Activated T-helper 17 cell treated with anti-CD3 and anti-CD28 coated beads, Interleukin-2, amount 50 U/mL, for 72 hours (primary cell): Measurements from ENCODE around the gene ZFY. TPM values are rescaled to one million over a fixed set of nuclear protein-coding genes. Genes with fewer than 3 reads are reported as not detected.
A peak's percentile ranks its signal among the peaks of the same experiment; 100 is the strongest.
"Not testable (repeated sequence)": the region's sequence is repeated elsewhere in the genome, so short reads cannot be mapped to it uniquely, and the experiment has no call there.

ENCODE experiments used
- ATAC-seq: fragments of 150-1000 bp; cut with Tn5 transposase; replicated peaks from 2 replicates; pipeline ENCODE4 v1.10.0; 2021; ENCODE audit warnings: mild to moderate bottlenecking, moderate library complexity
- H3K27ac Mint-ChIP-seq: one replicate; pipeline ENCODE4 v1.8.0; 2022; ENCODE audit warnings: mixed read lengths
- H3K27me3 Mint-ChIP-seq: one replicate; pipeline ENCODE4 v1.8.0; 2022; ENCODE audit warnings: mixed read lengths
- H3K36me3 Mint-ChIP-seq: one replicate; pipeline ENCODE4 v1.8.0; 2022; ENCODE audit warnings: low read depth, mild to moderate bottlenecking, mixed read lengths
- H3K4me1 Mint-ChIP-seq: one replicate; pipeline ENCODE4 v1.8.0; 2022; ENCODE audit warnings: mixed read lengths
- H3K4me3 Mint-ChIP-seq: one replicate; pipeline ENCODE4 v1.8.0; 2022; ENCODE audit warnings: mild to moderate bottlenecking, mixed read lengths
- H3K9me3 Mint-ChIP-seq: one replicate; pipeline ENCODE4 v1.8.0; 2022; ENCODE audit warnings: mixed read lengths
- total RNA-seq, 2 donors: library from RNA; stranded (reverse); gene quantifications; one replicate each; pipeline ENCODE4 v1.2.3, GENCODE V29; 2022

ZFY gene
- total RNA-seq, 2 donors from 2014 or later, result 14.0 to 19.1 TPM

DNA sequence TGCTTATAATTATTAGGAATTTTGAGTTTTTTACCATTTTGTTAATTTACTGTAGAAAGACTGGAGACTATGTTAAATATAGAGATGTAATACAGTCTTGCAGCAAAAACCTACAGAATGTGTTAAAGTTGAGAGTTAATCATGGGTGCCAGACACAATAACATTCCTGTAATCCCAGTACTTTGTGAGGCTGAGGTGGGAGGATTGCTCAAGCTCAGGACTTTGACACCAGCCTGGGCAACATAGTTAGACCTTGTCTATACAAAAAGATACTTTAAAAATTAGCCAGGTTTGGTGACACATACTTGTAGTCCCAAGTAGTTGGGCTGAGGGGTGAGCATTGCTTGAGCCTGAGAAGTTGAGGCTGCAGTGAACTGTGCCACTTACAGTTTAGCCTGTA lies 17.7 kb downstream of the ZFY start:
- Mint-ChIP-seq H3K36me3 (peaks cover 47% of the 10 kb centered on the region), H3K27ac (no peak overlapping the region), H3K4me3 (no peak overlapping the region), H3K27me3 (no peaks in the 10 kb centered on the region), H3K4me1 (peaks cover 10% of the 10 kb centered on the region), H3K9me3 (no peaks in the 10 kb centered on the region)
- no peak for ATAC-seq

DNA sequence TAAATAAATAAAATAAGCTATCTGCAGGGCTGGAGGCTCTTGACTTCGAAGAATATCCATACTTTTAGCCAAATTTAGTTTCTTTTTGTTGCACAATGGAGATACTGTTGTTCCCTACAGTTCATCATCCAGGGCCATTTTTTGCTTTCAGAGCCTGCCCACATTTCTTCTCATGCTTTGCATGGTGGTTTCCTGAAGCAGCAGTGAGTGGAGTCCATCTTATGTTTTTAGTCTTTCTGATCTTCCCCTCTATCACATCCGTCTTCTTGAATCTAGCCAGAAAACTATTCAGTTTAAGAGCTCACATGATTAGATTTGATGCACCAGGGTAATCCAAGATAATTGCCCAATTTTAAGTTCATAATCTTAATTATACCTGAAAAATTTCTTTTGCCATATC lies 19.6 kb downstream of the ZFY start:
- H3K36me3 Mint-ChIP-seq, result peaks cover 63% of the 10 kb centered on the region
- no peaks in the 10 kb centered on the region for H3K27me3 Mint-ChIP-seq
- no peak for ATAC-seq
- H3K4me3 Mint-ChIP-seq, result no peak overlapping the region
- no peaks in the 10 kb centered on the region for H3K9me3 Mint-ChIP-seq
- H3K27ac Mint-ChIP-seq, result no peak overlapping the region
- peaks cover 10% of the 10 kb centered on the region for H3K4me1 Mint-ChIP-seq

DNA sequence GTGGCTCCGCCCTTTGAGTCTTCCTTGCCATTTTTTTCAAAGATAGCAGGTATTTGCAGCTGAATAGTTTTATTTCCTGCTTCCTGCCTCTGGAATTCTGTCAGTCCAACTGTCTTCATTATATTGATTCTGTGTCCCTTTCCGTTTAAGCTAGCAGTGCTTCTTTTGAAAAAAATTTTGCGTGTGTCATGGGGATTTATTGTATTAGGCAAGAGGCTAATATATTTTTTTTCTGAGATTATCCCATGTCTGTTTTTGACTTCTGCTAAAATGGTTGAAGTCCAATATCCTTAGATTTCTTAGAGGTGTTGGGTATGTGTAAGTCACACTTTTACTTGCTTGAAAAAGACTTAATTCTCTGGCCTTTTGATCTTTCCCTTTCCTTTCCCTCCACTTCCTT lies 20.4 kb downstream of the ZFY start:
- H3K4me1 Mint-ChIP-seq, result peaks cover 10% of the 10 kb centered on the region
- H3K27ac Mint-ChIP-seq, result no peak overlapping the region
- H3K9me3 Mint-ChIP-seq, result no peaks in the 10 kb centered on the region
- H3K4me3 Mint-ChIP-seq, result no peak overlapping the region
- no peaks in the 10 kb centered on the region for H3K27me3 Mint-ChIP-seq
- no peak for ATAC-seq
- peaks cover 71% of the 10 kb centered on the region for H3K36me3 Mint-ChIP-seq

DNA sequence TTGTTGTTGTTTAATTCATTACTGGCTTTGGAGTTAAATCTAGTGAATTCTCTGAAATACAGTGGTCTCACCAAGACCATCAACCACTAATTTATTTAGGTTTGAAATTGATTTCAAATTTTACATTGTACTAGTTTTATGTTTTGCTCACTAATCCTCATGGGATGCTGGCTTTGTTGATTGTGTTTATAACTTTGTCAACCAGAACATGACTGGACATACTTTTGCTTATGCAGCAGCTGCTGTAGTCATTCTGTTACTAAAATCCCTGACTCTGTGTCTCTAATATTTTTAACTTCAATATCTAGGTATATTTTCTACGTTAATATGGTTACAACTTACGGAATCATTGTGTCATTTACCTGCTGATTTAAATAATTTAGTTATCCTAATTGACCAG lies 26.9 kb downstream of the ZFY start:
- ATAC-seq, result no peak
- Mint-ChIP-seq H3K4me1 (peaks cover 4% of the 10 kb centered on the region), H3K27me3 (no peaks in the 10 kb centered on the region), H3K36me3 (peaks cover 67% of the 10 kb centered on the region), H3K27ac (no peak overlapping the region), H3K4me3 (no peak overlapping the region), H3K9me3 (no peaks in the 10 kb centered on the region)

DNA sequence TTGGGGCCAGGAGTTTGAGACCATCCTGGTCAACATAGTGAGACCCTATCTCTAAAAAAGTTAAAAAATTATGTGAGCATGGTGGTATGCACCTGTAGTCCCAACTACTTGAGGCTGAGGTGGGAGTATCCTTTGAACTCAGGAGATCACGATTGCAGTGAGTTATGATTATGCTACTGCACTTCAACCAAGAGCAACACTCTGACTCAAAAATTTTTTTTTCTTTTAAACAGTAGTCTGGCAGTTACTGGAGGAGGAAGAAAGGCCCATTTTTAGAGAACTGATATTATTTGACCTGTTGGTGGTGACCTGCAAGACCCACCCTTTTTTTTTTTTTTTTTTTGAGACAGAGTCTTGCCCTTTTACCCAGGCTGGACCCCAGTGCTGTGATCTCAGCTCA lies 29.6 kb downstream of the ZFY start:
- Mint-ChIP-seq H3K9me3 (no peaks in the 10 kb centered on the region), H3K4me1 (peaks cover 14% of the 10 kb centered on the region), H3K27me3 (no peaks in the 10 kb centered on the region)

DNA sequence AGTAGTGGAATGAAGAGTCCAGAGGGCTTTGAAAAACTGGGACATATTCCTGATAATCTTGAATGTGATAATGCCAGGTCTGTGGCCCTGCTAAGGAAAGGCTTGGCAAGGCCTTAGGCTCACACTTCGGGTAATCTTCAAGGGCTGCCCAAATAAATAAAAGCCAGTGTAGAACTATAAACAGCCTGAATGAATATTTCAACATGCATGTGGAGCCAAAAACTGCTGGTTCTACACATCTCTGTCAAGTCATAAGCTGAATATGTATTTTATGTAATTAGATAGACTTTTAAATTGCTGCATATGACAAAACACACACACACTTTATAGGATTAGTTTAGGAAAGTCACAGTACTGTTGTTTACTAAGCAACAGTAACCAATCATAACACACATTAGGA lies 30.4 kb downstream of the ZFY start:
- H3K27ac Mint-ChIP-seq, result no peak overlapping the region
- no peaks in the 10 kb centered on the region for H3K9me3 Mint-ChIP-seq
- H3K36me3 Mint-ChIP-seq, result peaks cover 38% of the 10 kb centered on the region
- H3K4me1 Mint-ChIP-seq, result peaks cover 14% of the 10 kb centered on the region
- H3K4me3 Mint-ChIP-seq, result no peak overlapping the region
- ATAC-seq, result no peak
- no peaks in the 10 kb centered on the region for H3K27me3 Mint-ChIP-seq

More for the DNA sequence above, 29.6 kb downstream of the ZFY start:
- H3K36me3 Mint-ChIP-seq, result peaks cover 46% of the 10 kb centered on the region
- no peak for ATAC-seq
- H3K27ac Mint-ChIP-seq, result no peak overlapping the region
- no peak overlapping the region for H3K4me3 Mint-ChIP-seq

DNA sequence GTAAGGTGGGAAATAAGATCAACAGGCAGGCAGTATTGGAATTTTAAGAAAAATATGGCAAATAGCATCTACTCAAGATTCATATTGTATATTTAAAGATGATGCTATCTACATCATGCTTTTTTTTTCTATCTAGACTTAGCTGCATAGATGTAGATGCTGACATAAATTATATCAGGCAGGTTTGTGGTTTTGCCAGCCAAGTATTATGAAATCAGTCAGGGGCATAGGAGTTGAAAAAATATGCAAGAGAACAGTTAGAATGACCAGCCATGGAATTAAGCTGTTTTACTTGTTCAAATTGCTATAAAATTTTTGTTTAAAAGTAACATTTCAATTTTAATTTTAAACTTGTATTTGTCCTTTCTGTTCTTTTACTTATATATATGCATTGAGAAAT lies 34.4 kb downstream of the ZFY start:
- Mint-ChIP-seq H3K36me3 (peaks cover 31% of the 10 kb centered on the region), H3K27me3 (no peaks in the 10 kb centered on the region), H3K4me3 (no peak overlapping the region), H3K9me3 (no peaks in the 10 kb centered on the region), H3K27ac (no peak overlapping the region), H3K4me1 (peaks cover 14% of the 10 kb centered on the region)
- ATAC-seq, result no peak

DNA sequence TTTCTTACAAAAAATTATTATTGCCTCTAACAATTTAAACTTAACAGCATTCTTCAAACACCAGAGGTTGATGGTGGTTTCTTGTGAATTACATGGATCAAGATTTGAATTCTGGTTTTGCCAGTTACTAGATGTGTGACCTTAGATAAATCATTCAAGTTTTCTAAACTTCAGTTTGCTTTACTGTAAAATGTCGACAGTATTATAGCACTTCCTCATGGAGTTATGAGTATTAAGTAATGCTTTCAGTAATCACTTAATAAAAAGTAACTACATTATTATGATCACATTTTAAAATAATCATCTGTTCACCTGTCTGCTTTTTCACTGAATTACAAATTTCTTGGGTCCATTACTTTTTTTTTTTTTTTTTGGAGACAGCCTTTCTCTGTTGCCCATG lies 37.5 kb downstream of the ZFY start:
- no peak for ATAC-seq
- H3K4me1 Mint-ChIP-seq, result peaks cover 9% of the 10 kb centered on the region
- H3K36me3 Mint-ChIP-seq, result peaks cover 48% of the 10 kb centered on the region
- H3K9me3 Mint-ChIP-seq, result no peaks in the 10 kb centered on the region
- no peak overlapping the region for H3K4me3 Mint-ChIP-seq
- H3K27me3 Mint-ChIP-seq, result no peaks in the 10 kb centered on the region
- H3K27ac Mint-ChIP-seq, result no peak overlapping the region

DNA sequence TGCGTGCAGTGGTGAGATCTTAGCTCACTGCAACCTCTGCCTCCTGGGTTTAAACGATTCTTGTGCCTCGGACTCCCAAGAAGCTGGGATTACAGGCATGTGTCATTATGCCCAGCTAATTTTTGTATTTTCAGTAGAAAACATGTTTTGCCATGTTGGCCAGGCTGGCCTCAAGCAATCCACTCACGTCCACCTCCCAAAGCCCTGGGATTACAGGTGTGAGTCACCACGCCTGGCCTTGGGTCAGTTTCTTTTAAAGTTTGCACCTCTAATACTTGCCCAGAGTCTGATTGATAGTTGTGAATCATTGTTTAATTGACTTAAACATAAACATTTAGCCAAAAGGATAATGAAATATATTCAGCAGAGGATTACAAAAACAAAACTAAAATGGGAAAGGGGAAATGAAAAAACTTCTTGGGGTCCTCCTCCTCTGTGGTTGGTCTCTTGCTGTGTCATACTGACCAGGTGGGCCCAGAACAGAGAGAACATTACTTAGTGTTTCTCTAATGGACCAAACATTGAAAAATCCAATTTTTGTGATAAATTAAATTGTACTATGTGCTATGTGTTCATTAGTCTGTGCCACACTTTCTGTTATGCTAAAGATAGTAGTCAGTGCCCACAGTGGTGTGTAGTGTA lies 38.0 kb downstream of the ZFY start:
- Mint-ChIP-seq H3K36me3 (peaks cover 54% of the 10 kb centered on the region), H3K9me3 (no peaks in the 10 kb centered on the region), H3K27me3 (no peaks in the 10 kb centered on the region), H3K4me1 (peaks cover 9% of the 10 kb centered on the region), H3K4me3 (no peak overlapping the region), H3K27ac (no peak overlapping the region)
- ATAC-seq, result no peak

DNA sequence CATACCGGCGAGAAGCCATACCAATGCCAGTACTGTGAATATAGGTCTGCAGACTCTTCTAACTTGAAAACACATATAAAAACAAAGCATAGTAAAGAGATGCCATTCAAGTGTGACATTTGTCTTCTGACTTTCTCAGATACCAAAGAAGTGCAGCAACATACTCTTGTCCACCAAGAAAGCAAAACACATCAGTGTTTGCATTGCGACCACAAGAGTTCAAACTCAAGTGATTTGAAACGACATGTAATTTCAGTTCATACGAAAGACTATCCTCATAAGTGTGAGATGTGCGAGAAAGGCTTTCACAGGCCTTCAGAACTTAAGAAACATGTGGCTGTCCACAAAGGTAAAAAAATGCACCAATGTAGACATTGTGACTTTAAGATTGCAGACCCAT lies 44.1 kb downstream of the ZFY start:
- H3K27me3 Mint-ChIP-seq, result no peaks in the 10 kb centered on the region
- no peak overlapping the region for H3K4me3 Mint-ChIP-seq
- H3K9me3 Mint-ChIP-seq, result no peaks in the 10 kb centered on the region
- no peaks in the 10 kb centered on the region for H3K4me1 Mint-ChIP-seq
- H3K36me3 Mint-ChIP-seq, result peaks cover 52% of the 10 kb centered on the region
- ATAC-seq, result no peak
- no peak overlapping the region for H3K27ac Mint-ChIP-seq

DNA sequence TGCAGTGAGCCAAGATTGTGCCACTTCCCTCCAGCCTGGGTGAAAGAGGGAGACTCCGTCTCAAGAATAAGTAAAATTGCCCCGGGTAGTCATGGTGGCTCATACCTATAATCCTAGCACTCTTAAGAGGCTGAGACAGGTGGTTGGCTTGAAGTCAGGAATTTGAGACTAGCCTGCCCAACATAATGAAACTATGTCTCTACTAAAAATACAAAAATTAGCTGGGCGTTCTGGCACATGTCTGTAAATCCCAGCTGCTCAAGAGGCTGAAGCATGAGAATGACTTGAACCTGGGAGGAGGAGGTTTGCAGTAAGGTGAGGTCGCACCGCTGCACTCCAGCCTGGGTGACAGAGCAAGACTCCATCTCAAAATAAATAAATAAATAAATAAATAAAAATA lies 49.3 kb downstream of the ZFY start:
- Mint-ChIP-seq H3K4me3 (no peak overlapping the region), H3K27me3 (no peaks in the 10 kb centered on the region), H3K9me3 (no peaks in the 10 kb centered on the region), H3K4me1 (no peaks in the 10 kb centered on the region), H3K36me3 (peaks cover 4% of the 10 kb centered on the region), H3K27ac (no peak overlapping the region)
- no peak for ATAC-seq

DNA sequence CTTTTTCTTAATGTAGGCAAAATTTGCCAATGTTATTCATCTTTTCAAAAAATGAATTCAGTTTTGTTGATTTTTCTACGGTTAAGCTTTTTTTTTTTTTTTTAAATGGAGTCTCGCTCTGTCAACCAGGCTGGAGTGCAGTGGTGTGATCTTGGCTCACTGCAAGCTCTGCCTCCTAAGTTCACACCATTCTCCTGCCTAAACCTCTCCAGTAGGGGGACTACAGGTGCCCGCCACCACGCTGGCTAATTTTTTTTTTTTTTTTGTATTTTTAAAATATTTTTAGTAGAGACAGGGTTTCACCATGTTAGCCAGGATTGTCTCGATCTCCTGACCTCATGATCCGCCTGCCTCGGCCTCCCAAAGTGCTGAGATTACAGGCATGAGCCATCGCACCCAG lies 52.0 kb downstream of the ZFY start:
- H3K9me3 Mint-ChIP-seq, H3K27ac Mint-ChIP-seq, H3K4me1 Mint-ChIP-seq, H3K27me3 Mint-ChIP-seq, H3K36me3 Mint-ChIP-seq, H3K4me3 Mint-ChIP-seq, ATAC-seq: not testable (repeated sequence)

DNA sequence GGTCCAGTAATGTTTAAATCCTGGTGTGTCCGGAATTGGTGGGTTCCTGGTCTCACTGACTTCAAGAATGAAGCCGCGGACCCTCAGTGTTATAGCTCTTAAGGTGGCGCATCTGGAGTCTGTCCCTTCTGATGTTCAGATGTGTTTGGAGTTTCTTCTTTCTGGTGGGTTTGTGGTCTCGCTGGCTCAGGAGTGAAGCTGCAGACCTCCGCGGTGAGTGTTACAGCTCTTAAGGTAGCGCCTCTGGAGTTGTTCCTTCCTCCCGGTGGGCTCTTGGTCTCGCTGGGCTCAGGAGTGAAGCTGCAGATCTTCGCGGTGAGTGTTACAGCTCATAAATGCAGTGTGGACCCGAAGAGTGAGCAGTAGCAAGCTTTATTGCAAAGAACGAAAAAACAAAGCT lies 62.2 kb downstream of the ZFY start:
- not testable (repeated sequence) for H3K27me3 Mint-ChIP-seq, H3K9me3 Mint-ChIP-seq, H3K27ac Mint-ChIP-seq, H3K4me1 Mint-ChIP-seq, H3K4me3 Mint-ChIP-seq, ATAC-seq, H3K36me3 Mint-ChIP-seq

DNA sequence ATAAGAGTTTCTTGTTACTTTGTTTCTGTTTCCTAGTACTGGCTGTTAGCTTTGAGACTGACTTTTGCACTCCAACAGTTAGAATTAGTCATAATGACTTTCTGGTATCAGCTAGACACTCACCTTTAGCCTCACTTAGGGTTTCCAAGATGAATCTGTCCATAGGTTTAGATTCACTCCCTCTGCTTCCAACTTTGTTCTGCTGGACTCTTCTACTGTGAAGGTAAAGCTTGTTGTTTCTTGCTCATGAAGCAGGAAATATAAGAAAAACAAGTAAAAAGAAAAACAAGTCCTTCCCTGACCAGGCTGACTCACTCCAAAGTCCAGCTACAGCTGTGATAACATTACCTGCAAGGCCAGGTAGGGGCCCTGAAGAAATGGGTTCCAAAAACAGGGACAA lies 67.0 kb downstream of the ZFY start:
- Mint-ChIP-seq H3K4me3 (peak overlapping the region; percentile 97), H3K27me3 (no peaks in the 10 kb centered on the region), H3K9me3 (no peaks in the 10 kb centered on the region), H3K4me1 (peaks cover 25% of the 10 kb centered on the region), H3K36me3 (no peaks in the 10 kb centered on the region), H3K27ac (peak overlapping the region; percentile 94)
- ATAC-seq, result peak; percentile 72

DNA sequence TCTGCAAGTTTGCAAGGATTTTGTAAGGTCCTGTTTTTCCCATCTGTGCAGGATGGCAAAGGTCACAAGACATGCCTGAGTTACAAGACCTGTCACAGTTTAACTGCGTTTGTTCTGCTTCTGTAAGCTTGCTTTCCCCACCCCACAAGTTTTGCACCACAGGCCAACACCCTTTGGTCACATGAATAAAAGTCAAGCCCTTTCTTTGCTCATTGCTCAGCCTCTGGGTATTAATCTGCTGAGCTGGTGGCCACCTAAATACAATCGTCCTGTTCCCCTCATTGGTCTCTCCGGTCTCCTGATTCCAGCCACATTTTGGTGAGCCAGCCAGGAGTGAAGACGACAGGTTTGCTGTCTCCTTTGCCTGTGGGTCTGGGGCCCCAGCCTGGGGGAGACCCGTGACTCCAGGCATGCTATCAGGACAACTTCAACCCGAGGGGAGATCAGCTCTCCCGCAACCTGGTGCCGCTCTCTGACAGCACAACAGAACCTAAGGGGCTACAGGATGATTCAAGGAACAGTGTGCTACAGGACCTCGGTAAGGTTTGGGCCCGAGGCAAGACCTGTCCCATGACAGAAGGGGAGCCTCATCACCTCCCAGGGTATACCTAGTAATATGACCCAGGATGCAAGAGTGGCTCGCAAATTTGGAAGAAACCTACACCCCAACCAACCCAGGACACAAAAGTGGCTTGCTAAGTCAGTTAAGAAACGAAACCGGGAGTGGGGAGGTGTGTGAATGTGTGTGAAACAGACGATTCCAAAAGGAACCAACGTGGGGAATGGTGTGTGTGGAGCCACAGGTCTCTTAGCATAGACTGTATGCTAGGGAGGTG lies 67.7 kb downstream of the ZFY start:
- peaks cover 25% of the 10 kb centered on the region for H3K4me1 Mint-ChIP-seq
- H3K4me3 Mint-ChIP-seq, result peak overlapping the region; percentile 97
- H3K36me3 Mint-ChIP-seq, result no peaks in the 10 kb centered on the region

More for the DNA sequence above, 67.7 kb downstream of the ZFY start:
- H3K9me3 Mint-ChIP-seq, result no peaks in the 10 kb centered on the region
- H3K27me3 Mint-ChIP-seq, result no peaks in the 10 kb centered on the region
- peak overlapping the region; percentile 94 for H3K27ac Mint-ChIP-seq
- ATAC-seq, result peak; percentile 38
